ENCODE results near the gene NUDT5.

- TF ChIP-seq CTCF (IDR thresholded peaks at IDR 0.05; ENCODE audit: low read depth, low read length, poor library complexity, severe bottlenecking) (no peak), EZH2phosphoT487 (IDR thresholded peaks at IDR 0.05; ENCODE audit: borderline replicate concordance, low read length) (no peak)
Observed at GRCh38 chr10:12194752-12195271, 879 bp downstream of the NUDT5 start.
